Smooth muscle cell (in vitro differentiated cells): Measurements from ENCODE around the gene EGLN2. TPM values are rescaled to one million over a fixed set of nuclear protein-coding genes. Genes with fewer than 3 reads are reported as not detected.

ENCODE experiments used
- DNase-seq: peaks from one replicate; lab custom pipeline; 2025; ENCODE audit not compliant: unreplicated experiment; lab: John Stamatoyannopoulos, UW
- H2AFZ ChIP-seq: fragments of 200-600 bp; sonication (generic); 2 replicates; pipeline ENCODE4 v1.6.0; 2016; ENCODE audit warnings: antibody characterized with exemption, low read depth, mild to moderate bottlenecking
- H3F3A ChIP-seq: fragments of 200-600 bp; sonication (generic); 2 replicates; pipeline ENCODE4 v1.6.0; 2017; ENCODE audit warnings: antibody characterized with exemption, low read depth
- H3K27ac ChIP-seq: fragments of 200-600 bp; sonication (generic); 2 replicates; pipeline ENCODE4 v1.5.1; 2016; ENCODE audit warnings: low read depth, mild to moderate bottlenecking
- H3K27me3 ChIP-seq: fragments of 200-600 bp; sonication (generic); 2 replicates; pipeline ENCODE4 v1.6.1; 2016; ENCODE audit warnings: low read depth, mild to moderate bottlenecking
- H3K36me3 ChIP-seq: fragments of 200-600 bp; sonication (generic); 2 replicates; pipeline ENCODE4 v1.5.1; 2016; ENCODE audit warnings: low read depth
- H3K4me1 ChIP-seq: fragments of 200-600 bp; sonication (generic); 2 replicates; pipeline ENCODE4 v1.5.1; 2016; ENCODE audit warnings: low read depth
- H3K4me2 ChIP-seq: fragments of 200-600 bp; sonication (generic); 2 replicates; pipeline ENCODE4 v1.6.0; 2016; ENCODE audit warnings: mild to moderate bottlenecking
- H3K4me3 ChIP-seq: fragments of 200-600 bp; sonication (generic); 2 replicates; pipeline ENCODE4 v1.5.1; 2016; ENCODE audit warnings: mild to moderate bottlenecking
- H3K79me2 ChIP-seq: fragments of 200-600 bp; sonication (generic); 2 replicates; pipeline ENCODE4 v1.6.0; 2016; ENCODE audit warnings: low read depth, mild to moderate bottlenecking
- H3K9ac ChIP-seq: fragments of 200-600 bp; sonication (generic); 2 replicates; pipeline ENCODE4 v1.6.0; 2016; ENCODE audit warnings: low read depth
- H3K9me3 ChIP-seq: fragments of 200-600 bp; sonication (generic); replicated peaks from 2 replicates; pipeline ENCODE4 v1.5.1; 2016; ENCODE audit warnings: low read depth
- H4K20me1 ChIP-seq: fragments of 200-600 bp; sonication (generic); 2 replicates; pipeline ENCODE4 v1.6.0; 2016; ENCODE audit warnings: low read depth
- CTCF ChIP-seq: fragments of 200-600 bp; sonication (generic); IDR thresholded peaks from 2 replicates; pipeline ENCODE4 v1.5.1; 2017; ENCODE audit warnings: borderline replicate concordance, mild to moderate bottlenecking, antibody characterized with exemption; ENCODE audit not compliant: insufficient read depth, poor library complexity, severe bottlenecking
- WGBS: methylation state at CpG from one replicate; pipeline ENCODE4 v1.1.7; 2016; ENCODE audit warnings: low lambda C conversion rate; 5-methylcytosine and 5-hydroxymethylcytosine counted together
- polyA plus RNA-seq: library from polyadenylated mRNA; unstranded; fragments of >200 nt; fragmentation: Nextera tagmentation; extraction: Ambion mirVana; gene quantifications from 2 replicates; pipeline ENCODE4 v1.2.1, GENCODE V29; 2016
- total RNA-seq: library from RNA; depleted of rRNA; stranded (reverse); fragments of >200 nt; gene quantifications from 2 replicates; pipeline ENCODE4 v1.2.3, GENCODE V29; 2014

The EGLN2 gene
- total and polyA plus RNA-seq, 2 experiments from 2014 or later, result 25.1 to 77.1 TPM

GRCh38 chr19:40756502-40757110 lies 42.4 kb upstream of the EGLN2 start:
- H3F3A ChIP-seq, result no peaks in the 10 kb centered on the region
- DNase-seq, result no peak
- H4K20me1 ChIP-seq, result peaks cover 51% of the 10 kb centered on the region
- H2AFZ ChIP-seq, result no peak overlapping the region
- H3K4me1 ChIP-seq, result peaks cover 6% of the 10 kb centered on the region
- H3K36me3 ChIP-seq, result peaks cover 12% of the 10 kb centered on the region
- no peaks in the 10 kb centered on the region for H3K9me3 ChIP-seq
- 79% methylated on average over 11 of the region's 11 CpGs for WGBS
- no peak overlapping the region for H3K4me2 ChIP-seq
- no peak overlapping the region for H3K9ac ChIP-seq
- H3K27me3 ChIP-seq, result no peaks in the 10 kb centered on the region
- H3K79me2 ChIP-seq, result peaks cover 63% of the 10 kb centered on the region
- no peak for TF ChIP-seq CTCF
- H3K4me3 ChIP-seq, result no peak overlapping the region
- no peak overlapping the region for H3K27ac ChIP-seq

- Histone ChIP-seq H3K79me2 (peaks cover 47% of the 10 kb centered on the region), H2AFZ (no peak overlapping the region), H3K4me3 (no peak overlapping the region), H3K4me1 (no peaks in the 10 kb centered on the region), H4K20me1 (peaks cover 51% of the 10 kb centered on the region), H3K4me2 (no peak overlapping the region), H3K36me3 (peaks cover 12% of the 10 kb centered on the region), H3K27ac (no peak overlapping the region), H3F3A (peaks cover 2% of the 10 kb centered on the region), H3K9ac (no peak overlapping the region), H3K27me3 (no peaks in the 10 kb centered on the region), H3K9me3 (no peaks in the 10 kb centered on the region)
- TF ChIP-seq CTCF, result no peak
- 100% methylated on average over 3 of the region's 3 CpGs for WGBS
- no peak for DNase-seq
These were observed 40.5 kb upstream of the EGLN2 start for GRCh38 chr19:40758491-40758890.

- Histone ChIP-seq H4K20me1 (peaks cover 45% of the 10 kb centered on the region), H3K4me1 (no peaks in the 10 kb centered on the region), H3K4me2 (no peak overlapping the region), H3K36me3 (peaks cover 12% of the 10 kb centered on the region), H2AFZ (no peak overlapping the region), H3K9me3 (no peaks in the 10 kb centered on the region), H3K27me3 (no peaks in the 10 kb centered on the region), H3F3A (peaks cover 11% of the 10 kb centered on the region), H3K4me3 (no peak overlapping the region), H3K79me2 (peaks cover 38% of the 10 kb centered on the region), H3K27ac (no peak overlapping the region), H3K9ac (no peak overlapping the region)
- 98% methylated on average over 13 of the region's 13 CpGs for WGBS
- no peak for DNase-seq
- TF ChIP-seq CTCF, result no peak
These were observed 39.6 kb upstream of the EGLN2 start for GRCh38 chr19:40759352-40759751.
